Suprapubic skin (tissue), 4 donors: ENCODE results near the gene KAT7. TPM values are rescaled to one million over a fixed set of nuclear protein-coding genes. Genes with fewer than 3 reads are reported as not detected.

Source experiments
- DNase-seq, 2 donors: peaks; one replicate each; pipeline ENCODE4 v3.0.0-alpha.2; 2019; ENCODE audit warnings: low spot score in 2 of 2
- H3K27ac ChIP-seq: fragments of 200-600 bp; sonication (generic); one replicate; pipeline ENCODE4 v1.5.1; 2019
- H3K27me3 ChIP-seq: fragments of 200-600 bp; sonication (generic); one replicate; pipeline ENCODE4 v1.5.1; 2019
- H3K36me3 ChIP-seq: fragments of 200-600 bp; sonication (generic); one replicate; pipeline ENCODE4 v1.5.1; 2019
- H3K4me1 ChIP-seq: fragments of 200-600 bp; sonication (generic); one replicate; pipeline ENCODE4 v1.5.1; 2019
- H3K4me3 ChIP-seq: fragments of 200-600 bp; sonication (generic); one replicate; pipeline ENCODE4 v1.5.1; 2019; ENCODE audit warnings: mild to moderate bottlenecking
- H3K9me3 ChIP-seq: fragments of 200-600 bp; sonication (generic); one replicate; pipeline ENCODE4 v1.5.1; 2019
- CTCF ChIP-seq, 2 donors: fragments of 200-600 bp in 1 of 2; fragments of 450-650 bp in 1 of 2; sonication (generic) in 1 of 2; IDR thresholded peaks; one replicate each; pipeline ENCODE4 v1.5.1; 2016 to 2019; ENCODE audit warnings: antibody characterized with exemption in 2 of 2, mild to moderate bottlenecking in 1 of 2, moderate library complexity in 1 of 2
- EP300 ChIP-seq: sonication (generic); formaldehyde crosslinking; IDR thresholded peaks from one replicate; pipeline ENCODE4 v1.6.1; 2017; ENCODE audit warnings: antibody characterized with exemption
- POLR2A ChIP-seq, 2 donors: fragments of 450-650 bp; IDR thresholded peaks; one replicate each; pipeline ENCODE4 v1.6.1; 2017; ENCODE audit warnings: antibody characterized with exemption in 2 of 2, mild to moderate bottlenecking in 2 of 2, moderate library complexity in 2 of 2
- POLR2AphosphoS5 ChIP-seq, 3 donors: sonication (generic); formaldehyde crosslinking; IDR thresholded peaks; one replicate each; pipeline ENCODE4 v1.6.1; 2017; ENCODE audit warnings: antibody characterized with exemption in 3 of 3
- WGBS: methylation state at CpG from one replicate; pipeline ENCODE4 v1.1.5; 2018; 5-methylcytosine and 5-hydroxymethylcytosine counted together
- total RNA-seq, 4 donors: library from RNA; depleted of rRNA; stranded (reverse); fragments of >200 nt; gene quantifications; one replicate each; pipeline ENCODE4 v1.1.0, GENCODE V29; 2016

Gene KAT7
- total RNA-seq, 4 donors from 2014 or later = 37.1 to 71.4 (median 52.2) TPM

GRCh38 chr17:49846938-49847712 is 58.6 kb downstream of the KAT7 start:
- no peak overlapping the region for H3K4me3 ChIP-seq
- no peak overlapping the region for H3K27ac ChIP-seq
- peaks cover 10% of the 10 kb centered on the region for H3K36me3 ChIP-seq
- WGBS = 85% methylated on average over 9 of the region's 9 CpGs
- no peak for DNase-seq
- H3K4me1 ChIP-seq = peaks cover 40% of the 10 kb centered on the region
- TF ChIP-seq POLR2AphosphoS5 (IDR thresholded peaks at IDR 0.05) = no peak
- TF ChIP-seq CTCF (IDR thresholded peaks at IDR 0.05) = no peak
- no peak for TF ChIP-seq POLR2A (IDR thresholded peaks at IDR 0.05)
- no peak for TF ChIP-seq EP300
- no peaks in the 10 kb centered on the region for H3K9me3 ChIP-seq
- no peaks in the 10 kb centered on the region for H3K27me3 ChIP-seq

- no peak for DNase-seq
- H3K4me1 ChIP-seq = peaks cover 36% of the 10 kb centered on the region
- TF ChIP-seq POLR2AphosphoS5 (IDR thresholded peaks at IDR 0.05) = no peak
- no peak for TF ChIP-seq CTCF (IDR thresholded peaks at IDR 0.05)
- TF ChIP-seq POLR2A (IDR thresholded peaks at IDR 0.05) = no peak
- TF ChIP-seq EP300 = no peak
These were observed 59.6 kb downstream of the KAT7 start, which contains the start of gene TAC4 for GRCh38 chr17:49848019-49848473. Gene TAC4 (minus strand): TSS chr17:49848069. CDS start chr17:49848017, 52 bp downstream.

GRCh38 chr17:49848739-49849138 is 60.3 kb downstream of the KAT7 start:
- H3K9me3 ChIP-seq = no peaks in the 10 kb centered on the region
- no peaks in the 10 kb centered on the region for H3K27me3 ChIP-seq
- DNase-seq = no peak
- TF ChIP-seq POLR2A (IDR thresholded peaks at IDR 0.05) (no peak), CTCF (IDR thresholded peaks at IDR 0.05) (no peak), EP300 (no peak), POLR2AphosphoS5 (IDR thresholded peaks at IDR 0.05) (no peak)
- H3K27ac ChIP-seq = no peak overlapping the region
- H3K36me3 ChIP-seq = peaks cover 10% of the 10 kb centered on the region
- WGBS = 84% methylated on average over 5 of the region's 5 CpGs
- peaks cover 34% of the 10 kb centered on the region for H3K4me1 ChIP-seq
- no peak overlapping the region for H3K4me3 ChIP-seq

More at GRCh38 chr17:49848019-49848473, 59.6 kb downstream of the KAT7 start, which contains the start of gene TAC4:
- peaks cover 10% of the 10 kb centered on the region for H3K36me3 ChIP-seq
- H3K27me3 ChIP-seq = no peaks in the 10 kb centered on the region
- no peak within 1 kb of the TSS for H3K4me3 ChIP-seq
- no peak within 1 kb of the TSS for H3K27ac ChIP-seq
- H3K9me3 ChIP-seq = no peaks in the 10 kb centered on the region

DNA sequence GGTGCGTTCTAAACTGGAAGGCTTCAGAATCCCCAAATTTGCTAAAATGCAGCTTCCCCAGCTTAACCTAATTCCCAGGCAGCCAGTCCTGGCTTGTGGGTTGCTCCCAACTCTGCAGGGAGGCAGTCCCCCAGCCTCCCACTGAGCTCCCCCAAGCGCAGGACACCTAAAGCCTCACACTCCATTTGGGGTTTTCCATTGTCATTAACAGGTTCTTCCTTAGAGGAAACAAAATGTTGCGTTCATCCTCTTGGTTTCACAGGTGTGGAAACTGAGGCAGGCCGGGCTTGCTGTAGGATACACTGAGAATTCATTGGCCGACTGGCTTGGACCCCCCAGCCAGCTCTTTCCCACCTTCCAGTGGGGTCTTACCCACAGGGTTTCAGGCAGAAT is 61.7 kb downstream of the KAT7 start:
- 93% methylated on average over 3 of the region's 5 CpGs for WGBS
- no peak for TF ChIP-seq POLR2A (IDR thresholded peaks at IDR 0.05)
- TF ChIP-seq CTCF (IDR thresholded peaks at IDR 0.05) = no peak
- peaks cover 23% of the 10 kb centered on the region for H3K4me1 ChIP-seq
- H3K36me3 ChIP-seq = peaks cover 10% of the 10 kb centered on the region
- no peak overlapping the region for H3K4me3 ChIP-seq
- H3K9me3 ChIP-seq = no peaks in the 10 kb centered on the region
- no peak overlapping the region for H3K27ac ChIP-seq
- no peak for DNase-seq
- no peaks in the 10 kb centered on the region for H3K27me3 ChIP-seq

- no peaks in the 10 kb centered on the region for H3K9me3 ChIP-seq
- H3K4me1 ChIP-seq = peaks cover 17% of the 10 kb centered on the region
- H3K36me3 ChIP-seq = peaks cover 9% of the 10 kb centered on the region
- 4% methylated on average over 15 of the region's 61 CpGs for WGBS
- TF ChIP-seq POLR2A (IDR thresholded peaks at IDR 0.05) (no peak), POLR2AphosphoS5 (IDR thresholded peaks at IDR 0.05) (no peak), CTCF (IDR thresholded peaks at IDR 0.05) (no peak), EP300 (no peak)
- no peak for DNase-seq
- peak overlapping the region; percentile 62 for H3K4me3 ChIP-seq
- H3K27me3 ChIP-seq = no peaks in the 10 kb centered on the region
- H3K27ac ChIP-seq = peak overlapping the region; percentile 27
These were observed 62.4 kb downstream of the KAT7 start for GRCh38 chr17:49850772-49851386.
